ENCODE measurements around the gene FAM47E. TPM values are rescaled to one million over a fixed set of nuclear protein-coding genes. Genes with fewer than 3 reads are reported as not detected.

The FAM47E gene
- total and polyA plus RNA-seq, 2 donors (not counting 1 experiment from before 2014, with no cell fraction given), result 0.15 to 1.3 TPM

DNA sequence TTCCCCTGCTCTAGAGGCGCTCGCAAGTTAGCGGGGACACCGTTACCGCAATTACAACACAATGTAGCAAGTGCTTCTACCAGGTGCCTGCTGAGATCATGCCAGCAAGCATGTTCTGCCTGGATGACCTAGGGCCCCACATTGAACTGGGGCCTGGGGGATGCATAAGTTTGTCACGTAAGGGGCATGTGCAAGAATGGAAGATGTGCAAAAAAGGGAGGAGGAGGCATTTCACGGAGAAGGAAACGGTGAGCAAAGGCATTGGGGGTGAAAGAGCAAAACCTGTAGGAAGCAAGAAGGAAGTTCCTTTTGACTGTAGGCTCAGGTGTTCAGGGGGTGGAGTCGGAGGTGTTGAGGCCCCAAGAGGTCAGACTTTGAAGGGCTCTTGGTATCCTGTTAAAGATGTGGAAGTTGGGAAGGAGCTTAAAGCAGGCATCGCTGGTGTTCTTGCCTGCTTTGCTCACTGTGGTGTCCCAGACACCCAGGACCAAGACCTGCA, 37.3 kb upstream of the FAM47E start:
- Mint-ChIP-seq H3K4me1 (peaks cover 44% of the 10 kb centered on the region), H3K4me3 (peak overlapping the region; percentile 89), H3K27ac (peak overlapping the region; percentile 96), H3K9me3 (ENCODE audit: insufficient read depth) (no peaks in the 10 kb centered on the region), H3K27me3 (no peaks in the 10 kb centered on the region)
- Histone ChIP-seq H3K27me3 (replicated peaks in 1 of 4; ENCODE audit: control extremely low read depth in 1 of 4, control insufficient read depth in 3 of 4, insufficient read depth in 4 of 4, low read length in 3 of 4) (no peaks in the 10 kb centered on the region), H3K79me2 (ENCODE audit: control insufficient read depth, insufficient read depth, low read length) (peaks cover 38% of the 10 kb centered on the region), H3K9ac (ENCODE audit: low read length) (peak overlapping the region; percentile 87), H3K4me2 (replicated peaks; ENCODE audit: low read depth, low read length, poor library complexity, severe bottlenecking) (peak overlapping the region; percentile 72), H2AFZ (ENCODE audit: insufficient read depth, low read depth, low read length, poor library complexity, severe bottlenecking) (peak overlapping the region; percentile 81), H3K4me1 (ENCODE audit: control insufficient read depth in 2 of 2, insufficient read depth in 2 of 2, low read length in 2 of 2) (peaks cover 44 to 45% of the 10 kb centered on the region in 2 donors), H3K27ac (ENCODE audit: low read length in 2 of 2) (peak overlapping the region; percentile 85 to 86), H3K4me3 (ENCODE audit: control extremely low read depth in 1 of 5, extremely low read depth in 1 of 5, insufficient read depth in 1 of 5, low read depth in 2 of 5, low read length in 4 of 5) (peak overlapping the region; percentile 54 to 87 (median 71)), H4K20me1 (ENCODE audit: control insufficient read depth, insufficient read depth, low read length, poor library complexity, severe bottlenecking) (no peaks in the 10 kb centered on the region), H3K36me3 (replicated peaks in 1 of 2; ENCODE audit: control extremely low read depth in 1 of 2, control insufficient read depth in 1 of 2, extremely low read depth in 1 of 2, insufficient read depth in 2 of 2, low read length in 1 of 2) (no peaks in the 10 kb centered on the region), H3K9me3 (ENCODE audit: control extremely low read depth in 1 of 3, control insufficient read depth in 2 of 3, insufficient read depth in 1 of 3, low read length in 2 of 3) (no peaks in the 10 kb centered on the region)
- no peak for ATAC-seq (ENCODE audit: low read depth)
- intact Hi-C loops (cut with micrococcal nuclease), result loop anchor here (1.0 to 10.0 kb wide), 4 partner anchors 66 to 981 kb away; partner anchors contain the start of genes NUP54, SDAD1 and USO1
- CTCF ChIA-PET, result interaction anchor here (2.3 kb wide), 1 partner anchor 14 kb away, joined by 10 read pairs; no protein-coding TSS in a partner anchor
- 9% methylated on average over 10 of the region's 10 CpGs for WGBS (ENCODE audit: insufficient coverage)
- POLR2A ChIA-PET, result interaction anchor here (1.1 to 1.4 kb wide), 2 partner anchors 14 to 66 kb away, joined by 4 to 5 read pairs; partner anchors contain the start of gene NUP54
- no peak for TF ChIP-seq CTCF (IDR thresholded peaks at IDR 0.05)
- TF ChIP-seq EZH2 (IDR thresholded peaks at IDR 0.05; ENCODE audit: borderline replicate concordance, insufficient read depth, low read depth, low read length, poor library complexity, severe bottlenecking), result no peak
- DNase-seq, result no peak

DNA sequence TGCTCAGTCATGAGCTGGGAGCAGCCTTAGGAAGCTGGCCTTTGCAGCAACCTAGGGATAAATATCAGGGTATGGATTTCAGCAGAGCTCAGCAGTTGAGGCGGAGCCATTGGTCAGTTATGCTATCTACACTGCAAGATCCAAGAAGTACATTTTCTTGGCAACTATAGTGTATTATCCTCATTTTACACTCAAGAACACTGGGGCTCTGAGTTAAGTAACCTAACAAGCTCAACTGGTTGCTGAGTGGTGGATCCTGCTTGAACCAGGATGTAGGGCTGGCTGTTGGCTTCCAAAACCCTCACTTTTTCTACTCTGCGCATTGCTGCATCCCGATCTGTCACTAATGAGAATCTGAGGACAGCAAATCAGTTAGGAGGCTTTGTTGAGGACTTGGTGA, 36.4 kb upstream of the FAM47E start:
- CTCF ChIA-PET, result interaction anchor here (1.4 kb wide), 1 partner anchor 37 kb away, joined by 3 read pairs; no protein-coding TSS in a partner anchor
- H3K4me1 Mint-ChIP-seq, result peaks cover 38% of the 10 kb centered on the region

More for the DNA sequence above, 36.4 kb upstream of the FAM47E start:
- TF ChIP-seq CTCF (IDR thresholded peaks at IDR 0.05), result no peak
- no peak for TF ChIP-seq EZH2 (IDR thresholded peaks at IDR 0.05; ENCODE audit: borderline replicate concordance, insufficient read depth, low read depth, low read length, poor library complexity, severe bottlenecking)
- Mint-ChIP-seq H3K27me3 (no peaks in the 10 kb centered on the region), H3K27ac (peak overlapping the region; percentile 66), H3K4me3 (peak overlapping the region; percentile 89), H3K9me3 (ENCODE audit: insufficient read depth) (no peaks in the 10 kb centered on the region)
- Histone ChIP-seq H3K27me3 (replicated peaks in 1 of 4; ENCODE audit: control extremely low read depth in 1 of 4, control insufficient read depth in 3 of 4, insufficient read depth in 4 of 4, low read length in 3 of 4) (no peaks in the 10 kb centered on the region), H3K9me3 (ENCODE audit: control extremely low read depth in 1 of 3, control insufficient read depth in 2 of 3, insufficient read depth in 1 of 3, low read length in 2 of 3) (no peaks in the 10 kb centered on the region), H3K4me3 (ENCODE audit: control extremely low read depth in 1 of 5, extremely low read depth in 1 of 5, insufficient read depth in 1 of 5, low read depth in 2 of 5, low read length in 4 of 5) (no peak overlapping the region), H3K9ac (ENCODE audit: low read length) (no peak overlapping the region), H3K36me3 (replicated peaks in 1 of 2; ENCODE audit: control extremely low read depth in 1 of 2, control insufficient read depth in 1 of 2, extremely low read depth in 1 of 2, insufficient read depth in 2 of 2, low read length in 1 of 2) (no peaks in the 10 kb centered on the region), H4K20me1 (ENCODE audit: control insufficient read depth, insufficient read depth, low read length, poor library complexity, severe bottlenecking) (no peaks in the 10 kb centered on the region), H3K4me1 (ENCODE audit: control insufficient read depth in 2 of 2, insufficient read depth in 2 of 2, low read length in 2 of 2) (peaks cover 38 to 40% of the 10 kb centered on the region in 2 donors), H3K4me2 (replicated peaks; ENCODE audit: low read depth, low read length, poor library complexity, severe bottlenecking) (peak overlapping the region; percentile 72), H3K27ac (ENCODE audit: low read length in 2 of 2) (peak overlapping the region in 1 of 2 donors; percentile 85), H3K79me2 (ENCODE audit: control insufficient read depth, insufficient read depth, low read length) (peaks cover 34% of the 10 kb centered on the region), H2AFZ (ENCODE audit: insufficient read depth, low read depth, low read length, poor library complexity, severe bottlenecking) (no peak overlapping the region)
- intact Hi-C loops (cut with micrococcal nuclease), result loop anchor here (2.0 to 10.0 kb wide), 2 partner anchors 490 to 980 kb away; partner anchors contain the start of gene USO1
- DNase-seq (no peak), ATAC-seq (ENCODE audit: low read depth) (no peak)
- POLR2A ChIA-PET, result no interaction called here
- no CpG with 5 or more reads among the region's 3 CpGs for WGBS (ENCODE audit: insufficient coverage)
